Right renal pelvis (tissue), 4 donors: ENCODE data around the gene GAPVD1. TPM values are rescaled to one million over a fixed set of nuclear protein-coding genes. Genes with fewer than 3 reads are reported as not detected.
"Not testable (repeated sequence)": the region's sequence is repeated elsewhere in the genome, so short reads cannot be mapped to it uniquely, and the experiment has no call there.

Experiments used
- DNase-seq, 4 donors: peaks; one replicate each; pipeline ENCODE4 v3.0.0-alpha.2; 2013; ENCODE audit warnings: low read depth in 4 of 4, low spot score in 3 of 4, missing footprints in 1 of 4
- polyA plus RNA-seq, 4 donors: library from polyadenylated mRNA; unstranded; fragments of 120-200 nt; gene quantifications; one replicate each; pipeline ENCODE4 v1.2.1, GENCODE V29; 2013; ENCODE audit not compliant: insufficient read length in 4 of 4

The GAPVD1 gene
- polyA plus RNA-seq, 4 donors: 27.3 to 31.7 (median 29.5) TPM

GRCh38 chr9:125296843-125297372, 35.3 kb downstream of the GAPVD1 start:
- no peak for DNase-seq

- no peak for DNase-seq
Measured at GRCh38 chr9:125297917-125298316, 36.3 kb downstream of the GAPVD1 start.

- DNase-seq: no peak
Measured at GRCh38 chr9:125302241-125302640, 40.6 kb downstream of the GAPVD1 start.

- DNase-seq: no peak
Measured at GRCh38 chr9:125304273-125304672, 42.6 kb downstream of the GAPVD1 start.

GRCh38 chr9:125312411-125312810, 50.8 kb downstream of the GAPVD1 start:
- no peak for DNase-seq

GRCh38 chr9:125316359-125316758, 54.7 kb downstream of the GAPVD1 start:
- not testable (repeated sequence) for DNase-seq

- DNase-seq: no peak
Measured at GRCh38 chr9:125317704-125318103, 56.1 kb downstream of the GAPVD1 start.

- no peak for DNase-seq
Measured at GRCh38 chr9:125321496-125321895, 59.9 kb downstream of the GAPVD1 start.

GRCh38 chr9:125323615-125324014, 62.0 kb downstream of the GAPVD1 start:
- no peak for DNase-seq

GRCh38 chr9:125325826-125326225, 64.2 kb downstream of the GAPVD1 start:
- no peak for DNase-seq

GRCh38 chr9:125329978-125330377, 68.4 kb downstream of the GAPVD1 start:
- no peak for DNase-seq

GRCh38 chr9:125330587-125330986, 69.0 kb downstream of the GAPVD1 start:
- no peak for DNase-seq

GRCh38 chr9:125332527-125332926, 70.9 kb downstream of the GAPVD1 start:
- DNase-seq: no peak

GRCh38 chr9:125337236-125337635, 75.6 kb downstream of the GAPVD1 start:
- DNase-seq: peak; percentile 12 to 46 (median 32)

- DNase-seq: no peak
Measured at GRCh38 chr9:125338929-125339328, 77.3 kb downstream of the GAPVD1 start.

GRCh38 chr9:125341566-125341965, 79.9 kb downstream of the GAPVD1 start:
- DNase-seq: no peak

GRCh38 chr9:125343518-125344275, 82.1 kb downstream of the GAPVD1 start:
- peak in 2 of 4 donors; percentile 13 to 27 for DNase-seq

- DNase-seq: no peak
Measured at GRCh38 chr9:125346080-125346732, 84.6 kb downstream of the GAPVD1 start.

GRCh38 chr9:125355601-125356000, 94.0 kb downstream of the GAPVD1 start:
- no peak for DNase-seq

- DNase-seq: no peak
Measured at GRCh38 chr9:125356032-125356431, 94.4 kb downstream of the GAPVD1 start.

GRCh38 chr9:125359011-125359410, 97.4 kb downstream of the GAPVD1 start:
- DNase-seq: no peak

- DNase-seq: no peak
Measured at GRCh38 chr9:125360601-125361000, 99.0 kb downstream of the GAPVD1 start.
